Mesenchymal stem cell (in vitro differentiated cells and primary cell): ENCODE measurements around the gene SEL1L2. TPM values are rescaled to one million over a fixed set of nuclear protein-coding genes. Genes with fewer than 3 reads are reported as not detected.

Experiments used
- small RNA-seq: library from polyadenylated mRNA; stranded (forward); fragments of <200 nt; extraction: miRNeasy Mini kit (QIAGEN cat#:217004); gene quantifications from one replicate; pipeline ENCODE3, GENCODE V24; 2013; ENCODE audit warnings: low read depth

SEL1L2 gene

Small RNAs within 50 kb of the gene (small RNA-seq; reads per million reads assigned to genes)
- gene RNU6-278P (not detected), gene RPS3P1 (not detected)
